HL-60 (cell line): ENCODE data around the gene GLIS1.

Experiments used
- DNase-seq, 2 experiments: peaks; one replicate each; pipeline ENCODE4 v3.0.0-alpha.2; 2010 to 2020; ENCODE audit warnings: low read depth in 1 of 2, low spot score in 1 of 2
- H3K27ac ChIP-seq: fragments of 250-450 bp; sonication (Bioruptor Pico); replicated peaks from 2 replicates; pipeline ENCODE4 v1.5.1; 2020; ENCODE audit warnings: mild to moderate bottlenecking, moderate library complexity
- H3K27me3 ChIP-seq: fragments of 250-450 bp; sonication (Bioruptor Pico); 2 replicates; pipeline ENCODE4 v1.5.1; 2021; ENCODE audit warnings: mild to moderate bottlenecking, moderate library complexity; ENCODE audit not compliant: insufficient read depth, poor library complexity, severe bottlenecking
- H3K4me3 ChIP-seq: replicated peaks from 2 replicates; pipeline ENCODE4 v1.5.1; 2011; ENCODE audit warnings: mild to moderate bottlenecking, control low read depth, low read length; ENCODE audit not compliant: insufficient read depth
- CTCF ChIP-seq: IDR thresholded peaks from one replicate; pipeline ENCODE4 v1.5.1; 2011; ENCODE audit warnings: low read length, control low read depth, inconsistent platforms; ENCODE audit not compliant: insufficient read depth
- GABPA ChIP-seq: IDR thresholded peaks from 2 replicates; pipeline ENCODE4 v1.6.1; 2012; ENCODE audit warnings: low read depth
- POLR2AphosphoS5 ChIP-seq: IDR thresholded peaks from 2 replicates; pipeline ENCODE4 v1.6.1; 2012; ENCODE audit warnings: low read depth
- REST ChIP-seq: IDR thresholded peaks from 2 replicates; pipeline ENCODE4 v1.6.1; 2012; ENCODE audit warnings: low read depth; ENCODE audit not compliant: insufficient replicate concordance
- SPI1 ChIP-seq: IDR thresholded peaks from 2 replicates; pipeline ENCODE4 v1.6.1; 2012; ENCODE audit warnings: low read depth, mild to moderate bottlenecking, borderline replicate concordance

Gene GLIS1

GRCh38 chr1:53735681-53736080, 3.3 kb downstream of the GLIS1 start:
- Histone ChIP-seq H3K27me3 (peaks cover 47% of the 10 kb centered on the region), H3K4me3 (no peak overlapping the region), H3K27ac (no peak overlapping the region)
- TF ChIP-seq GABPA (no peak), REST (no peak), POLR2AphosphoS5 (no peak), CTCF (no peak), SPI1 (no peak)
- no peak for DNase-seq

GRCh38 chr1:53735261-53735660, 3.7 kb downstream of the GLIS1 start:
- TF ChIP-seq SPI1 (no peak), POLR2AphosphoS5 (no peak), GABPA (no peak), REST (no peak), CTCF (no peak)
- no peak overlapping the region for H3K27ac ChIP-seq
- H3K4me3 ChIP-seq, result no peak overlapping the region
- no peak for DNase-seq
- peaks cover 44% of the 10 kb centered on the region for H3K27me3 ChIP-seq

GRCh38 chr1:53734650-53735211, 4.2 kb downstream of the GLIS1 start:
- no peak for DNase-seq
- Histone ChIP-seq H3K27ac (no peak overlapping the region), H3K27me3 (peaks cover 39% of the 10 kb centered on the region)

More at GRCh38 chr1:53734650-53735211, 4.2 kb downstream of the GLIS1 start:
- TF ChIP-seq POLR2AphosphoS5, result no peak
- no peak for TF ChIP-seq CTCF
- no peak for TF ChIP-seq GABPA
- no peak for TF ChIP-seq REST
- no peak for TF ChIP-seq SPI1
- H3K4me3 ChIP-seq, result no peak overlapping the region
